ENCODE results near the gene UTF1.

DNA sequence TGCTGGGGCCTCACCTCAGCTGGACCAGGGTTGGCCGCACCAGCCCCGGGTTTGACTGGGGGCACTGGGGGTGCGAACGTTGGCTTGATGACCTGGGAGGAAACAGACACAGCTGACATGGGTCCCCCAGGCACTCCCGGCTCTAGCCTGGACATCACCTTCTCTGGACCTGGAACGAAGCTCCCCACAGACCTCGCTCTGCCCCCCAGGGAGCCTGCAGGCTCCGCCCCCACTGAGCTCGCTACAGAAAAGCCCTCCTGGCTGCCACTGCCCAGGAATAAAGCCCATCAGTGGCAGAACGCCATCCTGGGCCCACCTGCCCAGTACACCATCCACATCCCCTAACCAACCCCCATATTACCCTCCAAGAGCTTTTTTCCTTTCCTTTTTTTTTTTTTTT is 33.7 kb downstream of the UTF1 start:
- TF ChIP-seq CTCF (IDR thresholded peaks at IDR 0.05) (no peak), POLR2A (IDR thresholded peaks at IDR 0.05) (no peak), EP300 (IDR thresholded peaks at IDR 0.05) (no peak)

All from stomach (tissue), 4 donors.